ENCODE measurements around the gene POMT2. TPM values are rescaled to one million over a fixed set of nuclear protein-coding genes. Genes with fewer than 3 reads are reported as not detected.

Gene POMT2
- total RNA-seq, 6 experiments from 2014 or later = 21.7 to 39.0 (median 27.5) TPM

DNA sequence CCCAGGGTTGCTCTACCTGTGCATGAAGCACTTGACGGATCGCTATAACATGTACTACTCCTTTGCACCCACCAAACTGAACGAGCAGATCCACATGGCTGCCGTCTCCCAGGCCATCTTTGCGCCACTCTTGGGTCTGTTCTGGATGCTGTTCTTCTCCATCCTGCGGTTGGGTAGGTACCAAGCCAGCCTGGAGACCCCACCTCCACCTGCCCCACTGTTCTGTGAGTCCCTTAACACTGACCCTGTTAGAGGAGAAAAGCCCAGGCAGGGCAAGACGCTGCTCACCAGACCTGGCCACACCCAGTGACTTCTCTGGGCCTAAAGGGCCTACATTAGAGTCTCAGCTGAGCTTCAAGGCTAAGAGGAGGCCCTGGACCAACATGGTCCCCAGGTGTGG, 71.4 kb downstream of the POMT2 start:
- Mint-ChIP-seq H3K27me3 (ENCODE audit: insufficient read depth) (peaks cover 44% of the 10 kb centered on the region), H3K36me3 (ENCODE audit: low read depth) (no peaks in the 10 kb centered on the region), H3K4me1 (ENCODE audit: low read depth) (no peaks in the 10 kb centered on the region), H3K4me3 (no peak overlapping the region), H3K9me3 (no peaks in the 10 kb centered on the region), H3K27ac (no peak overlapping the region)
- TF ChIP-seq, protein P1, sequence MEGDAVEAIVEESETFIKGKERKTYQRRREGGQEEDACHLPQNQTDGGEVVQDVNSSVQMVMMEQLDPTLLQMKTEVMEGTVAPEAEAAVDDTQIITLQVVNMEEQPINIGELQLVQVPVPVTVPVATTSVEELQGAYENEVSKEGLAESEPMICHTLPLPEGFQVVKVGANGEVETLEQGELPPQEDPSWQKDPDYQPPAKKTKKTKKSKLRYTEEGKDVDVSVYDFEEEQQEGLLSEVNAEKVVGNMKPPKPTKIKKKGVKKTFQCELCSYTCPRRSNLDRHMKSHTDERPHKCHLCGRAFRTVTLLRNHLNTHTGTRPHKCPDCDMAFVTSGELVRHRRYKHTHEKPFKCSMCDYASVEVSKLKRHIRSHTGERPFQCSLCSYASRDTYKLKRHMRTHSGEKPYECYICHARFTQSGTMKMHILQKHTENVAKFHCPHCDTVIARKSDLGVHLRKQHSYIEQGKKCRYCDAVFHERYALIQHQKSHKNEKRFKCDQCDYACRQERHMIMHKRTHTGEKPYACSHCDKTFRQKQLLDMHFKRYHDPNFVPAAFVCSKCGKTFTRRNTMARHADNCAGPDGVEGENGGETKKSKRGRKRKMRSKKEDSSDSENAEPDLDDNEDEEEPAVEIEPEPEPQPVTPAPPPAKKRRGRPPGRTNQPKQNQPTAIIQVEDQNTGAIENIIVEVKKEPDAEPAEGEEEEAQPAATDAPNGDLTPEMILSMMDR (IDR thresholded peaks at IDR 0.05) = no peak
- no peak for DNase-seq

DNA sequence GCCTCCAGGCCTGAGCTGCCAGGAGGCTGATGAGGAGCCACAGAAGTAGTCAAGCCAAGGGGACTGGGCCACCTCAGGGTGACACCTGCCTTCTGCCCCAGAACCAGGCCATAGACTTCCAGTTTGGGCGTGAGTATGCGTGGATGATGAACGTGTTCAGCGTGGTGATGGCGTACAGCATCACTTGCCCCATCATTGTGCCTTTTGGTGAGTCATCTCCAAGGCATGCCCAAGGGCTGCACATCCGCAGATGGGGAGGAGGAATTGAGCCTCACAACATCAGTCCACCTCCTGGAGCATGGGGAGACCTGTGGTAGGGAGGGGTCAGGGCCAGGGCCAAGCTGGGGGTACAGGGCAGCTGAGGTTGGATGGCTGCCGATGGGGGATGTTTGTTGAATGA, 72.0 kb downstream of the POMT2 start:
- Mint-ChIP-seq H3K4me3 (no peak overlapping the region), H3K27me3 (ENCODE audit: insufficient read depth) (peaks cover 38% of the 10 kb centered on the region), H3K9me3 (no peaks in the 10 kb centered on the region), H3K4me1 (ENCODE audit: low read depth) (no peaks in the 10 kb centered on the region), H3K36me3 (ENCODE audit: low read depth) (no peaks in the 10 kb centered on the region), H3K27ac (no peak overlapping the region)
- DNase-seq = peak; percentile 2
- TF ChIP-seq, protein P1 (IDR thresholded peaks at IDR 0.05) = no peak

DNA sequence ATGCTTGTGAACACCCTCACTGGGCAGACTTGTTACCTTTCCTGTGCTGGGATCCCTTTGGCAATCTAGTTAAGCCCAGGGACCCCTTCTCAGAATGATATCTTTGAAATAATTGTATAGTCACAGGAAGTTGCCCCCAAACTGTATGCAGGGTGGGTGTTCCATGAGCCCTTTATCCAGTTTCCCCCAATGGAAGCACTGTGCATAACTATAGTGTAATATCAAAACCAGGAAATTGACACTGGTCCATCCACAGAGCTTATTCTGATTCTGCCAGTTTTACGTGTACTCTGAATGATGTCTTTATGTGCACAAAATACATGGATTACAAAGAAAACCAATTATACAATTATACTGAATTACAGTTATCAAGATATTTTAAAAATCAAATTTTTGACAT, 73.9 kb downstream of the POMT2 start:
- TF ChIP-seq, protein P1 (IDR thresholded peaks at IDR 0.05) = no peak
- no peak for DNase-seq
- Mint-ChIP-seq H3K27me3 (ENCODE audit: insufficient read depth) (peaks cover 33% of the 10 kb centered on the region), H3K27ac (no peak overlapping the region), H3K4me3 (no peak overlapping the region), H3K4me1 (ENCODE audit: low read depth) (no peaks in the 10 kb centered on the region), H3K9me3 (no peaks in the 10 kb centered on the region), H3K36me3 (ENCODE audit: low read depth) (no peaks in the 10 kb centered on the region)

DNA sequence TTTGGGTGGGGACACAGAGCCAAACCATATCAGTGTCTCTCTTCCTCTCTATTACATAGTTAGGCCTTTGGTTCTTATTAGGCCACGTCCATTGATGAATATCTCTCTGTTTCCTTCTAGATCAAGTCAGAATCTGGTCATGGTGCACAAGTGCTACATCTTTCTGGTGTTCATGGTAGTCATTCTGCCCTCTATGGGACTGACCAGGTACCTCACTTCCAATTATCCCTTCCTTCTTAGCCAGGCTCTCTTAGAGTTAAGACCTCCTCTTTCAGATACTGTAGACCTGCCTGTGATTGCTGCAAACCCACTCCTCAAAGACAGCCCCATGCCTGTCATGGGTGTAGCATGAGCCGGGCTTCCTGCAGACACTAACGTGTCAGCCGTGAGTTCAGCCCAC, 74.9 kb downstream of the POMT2 start:
- Mint-ChIP-seq H3K27ac (no peak overlapping the region), H3K9me3 (no peaks in the 10 kb centered on the region), H3K27me3 (ENCODE audit: insufficient read depth) (peaks cover 35% of the 10 kb centered on the region), H3K4me3 (no peak overlapping the region), H3K36me3 (ENCODE audit: low read depth) (no peaks in the 10 kb centered on the region), H3K4me1 (ENCODE audit: low read depth) (no peaks in the 10 kb centered on the region)
- TF ChIP-seq, protein P1 (IDR thresholded peaks at IDR 0.05) = no peak; the same call in 1 of the 2 replicates
- no peak for DNase-seq

DNA sequence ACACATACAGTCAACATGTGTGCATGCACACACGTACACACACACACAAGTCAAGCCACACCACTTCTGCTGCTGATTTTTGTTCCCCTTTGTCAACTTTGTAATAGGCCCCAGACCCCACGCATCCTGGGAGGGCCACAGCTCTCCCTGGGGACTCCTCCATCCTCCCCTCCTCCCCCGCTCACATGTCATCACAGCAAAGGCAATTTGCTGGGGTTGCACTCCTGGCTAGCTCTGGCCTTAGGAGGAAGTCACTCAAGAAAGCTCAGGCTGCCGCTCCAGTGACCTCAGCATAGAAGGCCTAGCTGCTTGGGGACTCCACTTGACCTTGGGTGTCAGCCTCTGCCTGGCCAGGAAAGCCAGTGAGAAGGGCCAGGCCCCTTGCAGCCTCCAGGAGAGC, 76.8 kb downstream of the POMT2 start:
- Mint-ChIP-seq H3K9me3 (no peaks in the 10 kb centered on the region), H3K27ac (no peak overlapping the region), H3K27me3 (ENCODE audit: insufficient read depth) (peaks cover 30% of the 10 kb centered on the region), H3K4me1 (ENCODE audit: low read depth) (no peaks in the 10 kb centered on the region), H3K4me3 (no peak overlapping the region), H3K36me3 (ENCODE audit: low read depth) (no peaks in the 10 kb centered on the region)
- no peak for DNase-seq
- TF ChIP-seq, protein P1 (IDR thresholded peaks at IDR 0.05) = no peak

DNA sequence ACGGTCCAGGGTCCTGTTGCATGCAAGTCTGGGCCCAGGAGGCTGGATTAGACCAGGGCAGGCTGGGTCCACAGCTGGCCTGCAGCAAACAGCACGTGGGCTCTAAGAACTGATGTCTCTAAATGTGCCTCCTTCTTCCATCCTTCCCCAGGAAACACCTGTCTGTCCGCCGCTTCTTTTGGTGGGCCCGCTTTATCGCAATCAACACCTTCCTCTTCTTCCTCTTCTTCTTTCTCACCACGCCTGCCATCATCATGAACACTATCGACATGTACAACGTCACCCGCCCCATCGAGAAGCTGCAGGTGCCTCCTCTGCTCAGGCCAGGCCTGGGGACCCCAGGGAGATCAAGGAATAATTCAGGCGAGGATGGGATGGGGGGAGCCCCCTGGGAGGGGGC, 77.9 kb downstream of the POMT2 start:
- no peak for DNase-seq
- Mint-ChIP-seq H3K9me3 (no peaks in the 10 kb centered on the region), H3K36me3 (ENCODE audit: low read depth) (no peaks in the 10 kb centered on the region), H3K27me3 (ENCODE audit: insufficient read depth) (peaks cover 31% of the 10 kb centered on the region), H3K4me3 (no peak overlapping the region), H3K4me1 (ENCODE audit: low read depth) (no peaks in the 10 kb centered on the region), H3K27ac (no peak overlapping the region)
- TF ChIP-seq, protein P1 (IDR thresholded peaks at IDR 0.05) = no peak

All from HFFc6 (cell line).